Stomach (tissue), 4 donors: ENCODE measurements around the gene WHRN.

Experiments used
- CTCF ChIP-seq, 7 experiments: fragments of 450-650 bp in 4 of 7; fragments of 200-600 bp in 3 of 7; sonication (generic) in 3 of 7; IDR thresholded peaks; one replicate each; pipeline ENCODE4 v1.5.1; 2016 to 2019; ENCODE audit warnings: antibody characterized with exemption in 7 of 7, control low read depth in 2 of 7, mild to moderate bottlenecking in 1 of 7
- EP300 ChIP-seq: sonication (generic); formaldehyde crosslinking; IDR thresholded peaks from one replicate; pipeline ENCODE4 v1.6.1; 2017; ENCODE audit warnings: antibody characterized with exemption
- POLR2A ChIP-seq, 4 donors: fragments of 450-650 bp; IDR thresholded peaks; one replicate each; pipeline ENCODE4 v1.6.1; 2016; ENCODE audit warnings: antibody characterized with exemption in 4 of 4, control low read depth in 2 of 4, mild to moderate bottlenecking in 1 of 4, moderate library complexity in 1 of 4
- POLR2AphosphoS5 ChIP-seq, 3 donors: sonication (generic); formaldehyde crosslinking; IDR thresholded peaks; one replicate each; pipeline ENCODE4 v1.6.1; 2016; ENCODE audit warnings: antibody characterized with exemption in 3 of 3

DNA sequence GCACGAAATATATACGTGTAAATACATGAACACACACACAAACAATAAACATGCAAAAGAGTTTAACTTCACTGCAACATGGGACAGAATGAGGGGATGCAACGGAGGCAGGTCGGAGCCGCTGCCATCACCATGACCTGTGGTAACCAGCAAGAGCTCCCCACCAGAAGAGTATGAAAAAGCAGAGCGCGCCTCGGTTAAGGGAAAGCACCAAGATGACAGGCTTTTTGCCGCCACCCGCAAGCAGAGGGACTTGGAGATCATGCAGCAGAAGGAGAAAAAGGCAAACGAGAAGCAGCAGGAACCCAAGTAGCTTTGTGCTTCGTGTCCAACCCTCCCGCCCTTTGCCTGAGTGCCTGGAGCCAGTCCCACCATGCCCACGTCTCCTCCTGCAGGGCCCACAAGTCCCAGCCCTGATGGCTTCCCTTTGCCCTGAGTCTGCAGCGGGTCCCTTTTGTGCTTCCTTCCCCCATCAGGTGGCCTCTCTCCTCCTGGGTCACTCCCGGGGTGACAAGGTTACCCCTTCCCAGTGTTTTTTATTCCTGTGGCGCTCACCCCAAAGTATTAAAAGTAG, 13.8 kb downstream of the WHRN start:
- TF ChIP-seq POLR2A (IDR thresholded peaks at IDR 0.05) (no peak), EP300 (no peak), CTCF (IDR thresholded peaks at IDR 0.05) (no peak), POLR2AphosphoS5 (IDR thresholded peaks at IDR 0.05) (no peak)
